ENCODE measurements around the gene ISCU. TPM values are rescaled to one million over a fixed set of nuclear protein-coding genes. Genes with fewer than 3 reads are reported as not detected.
A peak's percentile ranks its signal among the peaks of the same experiment; 100 is the strongest.

Gene ISCU
- total RNA-seq, 1 experiment from 2014 or later: 86.9 TPM

DNA sequence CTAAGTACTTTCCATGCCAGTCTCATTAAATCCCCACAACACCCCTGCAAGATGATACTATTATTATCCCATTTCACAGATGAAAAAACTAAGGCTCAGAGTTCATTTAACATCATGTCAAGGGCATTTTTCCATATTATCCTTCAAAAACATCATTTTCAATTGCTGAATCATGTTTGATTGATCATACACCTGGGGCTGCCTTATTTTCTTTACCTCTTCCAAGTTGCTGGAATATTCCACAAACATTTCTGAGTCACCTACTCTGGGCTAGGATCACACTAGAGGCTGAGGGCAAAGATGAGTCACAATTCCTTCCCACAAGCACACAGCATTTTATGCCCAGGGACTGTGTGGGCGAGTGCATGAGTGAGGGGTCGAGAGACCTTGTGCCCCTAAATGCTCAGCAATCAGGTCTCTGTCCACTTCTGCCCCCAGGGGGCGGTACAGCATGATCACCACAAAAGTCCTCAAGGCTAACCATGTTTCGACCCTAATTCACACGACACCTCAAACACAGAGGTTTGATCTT lies 49.6 kb downstream of the ISCU start:
- no TSS peak for BruUV-seq (replicated peaks)
- intact Hi-C loops (cut with micrococcal nuclease; ENCODE audit: unreplicated experiment): no loop called here
- H3K4me3 ChIP-seq (ENCODE audit: low read depth, low read length): no peak overlapping the region
- CTCF ChIA-PET: no interaction called here
- no peaks in the 10 kb centered on the region for H3K27me3 ChIP-seq (replicated peaks; ENCODE audit: control insufficient read depth, insufficient read depth, low read length)
- H3K9me3 ChIP-seq: no peaks in the 10 kb centered on the region
- Mint-ChIP-seq H3K4me1 (ENCODE audit: low read depth, unreplicated experiment) (no peaks in the 10 kb centered on the region), H3K9me3 (ENCODE audit: unreplicated experiment) (no peaks in the 10 kb centered on the region), H3K4me3 (ENCODE audit: unreplicated experiment) (no peak overlapping the region), H3K27ac (ENCODE audit: unreplicated experiment) (no peak overlapping the region), H3K27me3 (ENCODE audit: insufficient read depth, unreplicated experiment) (peaks cover 6% of the 10 kb centered on the region), H3K36me3 (ENCODE audit: insufficient read depth, unreplicated experiment) (no peaks in the 10 kb centered on the region)
- POLR2A ChIA-PET: no interaction called here
- no peaks in the 10 kb centered on the region for H3K4me1 ChIP-seq
- TF ChIP-seq, protein P1, sequence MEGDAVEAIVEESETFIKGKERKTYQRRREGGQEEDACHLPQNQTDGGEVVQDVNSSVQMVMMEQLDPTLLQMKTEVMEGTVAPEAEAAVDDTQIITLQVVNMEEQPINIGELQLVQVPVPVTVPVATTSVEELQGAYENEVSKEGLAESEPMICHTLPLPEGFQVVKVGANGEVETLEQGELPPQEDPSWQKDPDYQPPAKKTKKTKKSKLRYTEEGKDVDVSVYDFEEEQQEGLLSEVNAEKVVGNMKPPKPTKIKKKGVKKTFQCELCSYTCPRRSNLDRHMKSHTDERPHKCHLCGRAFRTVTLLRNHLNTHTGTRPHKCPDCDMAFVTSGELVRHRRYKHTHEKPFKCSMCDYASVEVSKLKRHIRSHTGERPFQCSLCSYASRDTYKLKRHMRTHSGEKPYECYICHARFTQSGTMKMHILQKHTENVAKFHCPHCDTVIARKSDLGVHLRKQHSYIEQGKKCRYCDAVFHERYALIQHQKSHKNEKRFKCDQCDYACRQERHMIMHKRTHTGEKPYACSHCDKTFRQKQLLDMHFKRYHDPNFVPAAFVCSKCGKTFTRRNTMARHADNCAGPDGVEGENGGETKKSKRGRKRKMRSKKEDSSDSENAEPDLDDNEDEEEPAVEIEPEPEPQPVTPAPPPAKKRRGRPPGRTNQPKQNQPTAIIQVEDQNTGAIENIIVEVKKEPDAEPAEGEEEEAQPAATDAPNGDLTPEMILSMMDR (IDR thresholded peaks at IDR 0.05; ENCODE audit: insufficient read depth in 1 of 2, low read depth in 1 of 2, low read length in 1 of 2, severe bottlenecking in 1 of 2, unreplicated experiment in 1 of 2): no peak
- H3K36me3 ChIP-seq (ENCODE audit: control insufficient read depth, insufficient read depth, low read length): no peaks in the 10 kb centered on the region
- DNase-seq: peak in 1 of 2 experiments; percentile 32

DNA sequence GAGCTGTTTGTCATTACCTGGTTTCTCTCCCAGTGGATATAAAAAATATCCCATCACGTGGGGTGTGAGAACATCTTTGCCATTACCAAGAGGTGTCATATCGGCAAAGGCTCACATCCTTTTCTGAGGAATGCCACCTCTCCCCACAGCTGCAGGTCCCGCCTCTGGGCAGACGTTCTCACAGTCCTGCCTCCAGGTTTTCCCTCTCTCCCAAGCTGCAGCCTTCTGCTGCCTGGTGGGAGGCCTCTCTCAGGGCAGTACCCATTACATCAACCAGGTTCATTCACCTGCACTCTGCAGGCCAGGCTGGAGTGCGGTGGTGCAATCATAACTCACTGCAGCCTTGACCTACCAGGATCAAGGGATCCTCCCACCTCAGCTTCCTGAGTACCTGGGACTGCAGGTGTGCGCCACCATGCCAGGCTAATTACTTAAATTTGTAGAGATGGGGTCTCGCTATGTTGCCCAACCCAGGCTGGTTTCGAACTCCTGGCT lies 50.4 kb downstream of the ISCU start:
- no peaks in the 10 kb centered on the region for H3K27me3 ChIP-seq (replicated peaks; ENCODE audit: control insufficient read depth, insufficient read depth, low read length)
- H3K4me1 Mint-ChIP-seq (ENCODE audit: low read depth, unreplicated experiment): no peaks in the 10 kb centered on the region
- DNase-seq: peak in 1 of 2 experiments; percentile 36
- H3K4me3 Mint-ChIP-seq (ENCODE audit: unreplicated experiment): no peak overlapping the region
- H3K36me3 ChIP-seq (ENCODE audit: control insufficient read depth, insufficient read depth, low read length): no peaks in the 10 kb centered on the region
- ChIA-PET POLR2A (no interaction called here), CTCF (no interaction called here)
- H3K27me3 Mint-ChIP-seq (ENCODE audit: insufficient read depth, unreplicated experiment): peaks cover 3% of the 10 kb centered on the region
- intact Hi-C loops (cut with micrococcal nuclease; ENCODE audit: unreplicated experiment): no loop called here
- H3K36me3 Mint-ChIP-seq (ENCODE audit: insufficient read depth, unreplicated experiment): no peaks in the 10 kb centered on the region
- H3K4me3 ChIP-seq (ENCODE audit: low read depth, low read length): no peak overlapping the region
- H3K9me3 ChIP-seq: no peaks in the 10 kb centered on the region
- H3K4me1 ChIP-seq: no peaks in the 10 kb centered on the region
- no peaks in the 10 kb centered on the region for H3K9me3 Mint-ChIP-seq (ENCODE audit: unreplicated experiment)
- no peak overlapping the region for H3K27ac Mint-ChIP-seq (ENCODE audit: unreplicated experiment)
- TF ChIP-seq, protein P1 (IDR thresholded peaks at IDR 0.05; ENCODE audit: insufficient read depth in 1 of 2, low read depth in 1 of 2, low read length in 1 of 2, severe bottlenecking in 1 of 2, unreplicated experiment in 1 of 2): no peak
- BruUV-seq (replicated peaks): no TSS peak

DNA sequence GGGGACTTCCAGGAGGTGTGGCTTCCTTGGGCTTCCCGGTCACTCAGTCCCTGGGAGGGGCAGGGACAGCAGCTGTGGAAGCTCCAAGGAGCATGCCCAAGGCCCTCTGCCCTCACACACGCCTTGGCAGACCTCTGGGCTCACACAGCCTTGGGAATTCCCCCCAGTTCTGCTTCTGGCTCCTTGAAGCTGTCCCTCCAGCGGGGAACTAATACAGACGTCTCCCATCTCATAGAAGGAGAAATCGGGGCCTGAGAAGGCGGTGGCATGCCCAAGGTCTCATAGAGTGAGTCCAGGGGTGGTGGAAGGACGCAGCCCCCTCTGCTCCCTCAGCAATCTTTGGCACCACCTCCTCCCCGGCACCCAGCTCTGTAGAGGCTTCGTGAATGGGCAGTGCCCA lies 51.2 kb downstream of the ISCU start:
- BruUV-seq (replicated peaks): no TSS peak
- H3K4me3 Mint-ChIP-seq (ENCODE audit: unreplicated experiment): no peak overlapping the region
- no peak for DNase-seq
- Histone ChIP-seq H3K27me3 (replicated peaks; ENCODE audit: control insufficient read depth, insufficient read depth, low read length) (no peaks in the 10 kb centered on the region), H3K9me3 (no peaks in the 10 kb centered on the region), H3K36me3 (ENCODE audit: control insufficient read depth, insufficient read depth, low read length) (no peaks in the 10 kb centered on the region), H3K4me3 (ENCODE audit: low read depth, low read length) (no peak overlapping the region), H3K4me1 (no peaks in the 10 kb centered on the region)
- H3K27ac Mint-ChIP-seq (ENCODE audit: unreplicated experiment): no peak overlapping the region
- H3K36me3 Mint-ChIP-seq (ENCODE audit: insufficient read depth, unreplicated experiment): no peaks in the 10 kb centered on the region
- ChIA-PET CTCF (no interaction called here), POLR2A (no interaction called here)
- no peaks in the 10 kb centered on the region for H3K9me3 Mint-ChIP-seq (ENCODE audit: unreplicated experiment)
- H3K27me3 Mint-ChIP-seq (ENCODE audit: insufficient read depth, unreplicated experiment): peaks cover 5% of the 10 kb centered on the region
- intact Hi-C loops (cut with micrococcal nuclease; ENCODE audit: unreplicated experiment): no loop called here
- TF ChIP-seq, protein P1 (IDR thresholded peaks at IDR 0.05; ENCODE audit: insufficient read depth in 1 of 2, low read depth in 1 of 2, low read length in 1 of 2, severe bottlenecking in 1 of 2, unreplicated experiment in 1 of 2): no peak
- no peaks in the 10 kb centered on the region for H3K4me1 Mint-ChIP-seq (ENCODE audit: low read depth, unreplicated experiment)
